HG02970 (cell line): ENCODE data around the gene ENOSF1.

Source experiments
- ATAC-seq: cut with Tn5 transposase; IDR thresholded peaks from one replicate; pipeline ENCODE4 v1.9.1; 2021; ENCODE audit warnings: mild to moderate bottlenecking, moderate library complexity, moderate number of reproducible peaks; ENCODE audit not compliant: unreplicated experiment, low FRiP score

Gene ENOSF1

DNA sequence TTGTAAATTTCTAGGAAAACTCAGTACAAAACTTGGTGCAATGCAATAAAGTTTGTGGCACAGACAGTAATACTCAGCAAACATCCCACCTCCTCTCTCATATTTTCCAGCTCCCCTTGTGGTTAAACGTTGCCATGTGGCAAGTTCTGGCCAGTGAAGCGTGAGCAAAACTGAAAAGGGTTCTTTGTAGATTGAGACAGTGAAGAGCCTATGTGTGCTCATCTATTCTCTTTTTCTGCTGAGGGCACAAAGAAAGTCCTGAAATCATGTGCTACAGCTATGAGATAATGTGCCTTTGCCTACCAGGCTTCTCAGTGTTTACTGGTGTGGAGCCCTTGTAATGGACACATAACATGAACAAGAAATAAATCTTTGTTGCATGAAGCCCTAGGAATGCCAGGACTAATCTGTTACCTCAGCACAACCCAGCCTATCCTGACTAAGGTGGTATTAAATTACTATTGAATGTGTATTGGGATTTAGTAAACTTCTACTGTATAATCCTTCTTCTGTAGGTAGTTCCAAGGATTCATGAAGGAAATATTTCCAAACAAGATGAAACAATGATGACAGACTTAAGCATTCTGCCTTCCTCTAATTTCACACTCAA is 67.9 kb downstream of the ENOSF1 start:
- ATAC-seq: no peak

DNA sequence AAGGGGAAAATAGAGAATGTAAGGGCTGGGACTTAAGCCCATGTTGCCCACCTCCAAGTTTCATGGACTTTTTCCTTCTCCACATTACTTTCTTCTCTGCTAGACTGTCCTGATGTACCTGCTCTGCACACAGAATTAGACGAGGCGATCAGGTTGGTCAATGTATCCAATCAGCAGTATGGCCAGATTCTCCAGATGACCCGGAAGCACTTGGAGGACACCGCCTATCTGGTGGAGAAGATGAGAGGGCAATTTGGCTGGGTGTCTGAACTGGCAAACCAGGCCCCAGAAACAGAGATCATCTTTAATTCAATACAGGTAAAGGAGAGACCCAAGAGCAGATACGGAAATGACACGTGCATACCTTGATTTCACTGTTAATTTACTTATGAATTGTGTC is 71.2 kb downstream of the ENOSF1 start:
- ATAC-seq: no peak

DNA sequence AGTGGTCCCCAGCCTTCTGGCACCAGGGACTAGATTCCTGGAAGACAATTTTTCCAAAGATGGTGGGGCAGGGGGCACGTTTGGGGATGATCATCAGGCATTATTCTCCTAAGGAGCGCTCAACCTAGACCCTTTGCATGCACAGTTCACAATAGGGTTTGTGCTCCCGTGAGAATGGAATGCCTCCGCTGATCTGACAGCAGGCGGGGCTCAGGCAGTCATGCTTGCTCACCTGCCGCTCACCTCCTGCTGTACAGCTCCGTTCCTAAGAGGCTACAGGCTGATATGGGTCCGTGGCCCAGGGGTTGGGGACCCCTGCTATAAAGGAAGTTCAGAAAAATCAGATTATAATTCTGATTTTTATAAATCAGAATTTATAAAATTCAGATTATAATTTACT is 77.3 kb downstream of the ENOSF1 start:
- ATAC-seq: no peak

DNA sequence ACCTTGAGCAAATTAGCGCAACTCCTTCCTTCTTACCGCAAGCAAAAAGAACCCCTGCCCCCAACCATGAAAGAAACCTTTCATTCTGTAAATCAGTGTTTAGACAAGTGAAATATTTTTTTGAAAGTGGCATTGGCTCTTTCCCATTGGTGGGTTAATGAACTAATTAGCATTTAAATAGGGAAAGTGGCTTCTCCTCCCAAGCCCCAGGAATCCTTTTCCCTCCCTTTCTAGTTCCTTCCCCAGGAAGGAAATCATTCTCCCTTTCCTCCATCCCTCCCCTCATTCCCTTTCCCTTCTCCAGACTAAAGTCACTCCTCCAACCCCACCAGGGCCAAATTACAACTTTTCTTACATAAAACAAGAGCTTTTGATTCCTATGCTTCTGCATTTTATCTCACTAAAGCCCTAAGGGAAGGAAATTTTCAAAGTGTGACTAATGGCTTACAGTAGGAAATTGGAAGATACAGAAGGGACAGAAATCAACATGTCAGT is 77.8 kb downstream of the ENOSF1 start:
- ATAC-seq: no peak

DNA sequence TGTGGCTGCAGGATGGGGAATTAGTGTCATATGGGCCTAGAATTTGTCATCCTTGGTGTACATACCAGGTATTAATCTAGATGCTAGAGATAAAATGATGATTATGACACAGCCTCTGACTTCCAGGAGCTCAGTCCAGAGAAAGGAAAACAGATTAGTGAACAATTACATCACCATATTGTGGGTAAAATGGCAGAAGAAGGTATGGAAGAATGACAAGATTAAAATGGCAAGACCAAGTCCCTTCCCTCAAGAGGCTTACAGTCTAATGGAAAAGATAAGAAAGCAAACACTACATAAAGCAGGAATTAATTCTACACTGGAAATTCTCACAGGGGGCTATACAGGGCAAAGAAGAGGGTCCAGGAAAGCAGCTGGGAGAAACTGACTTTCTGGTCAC is 80.9 kb downstream of the ENOSF1 start:
- ATAC-seq: no peak

DNA sequence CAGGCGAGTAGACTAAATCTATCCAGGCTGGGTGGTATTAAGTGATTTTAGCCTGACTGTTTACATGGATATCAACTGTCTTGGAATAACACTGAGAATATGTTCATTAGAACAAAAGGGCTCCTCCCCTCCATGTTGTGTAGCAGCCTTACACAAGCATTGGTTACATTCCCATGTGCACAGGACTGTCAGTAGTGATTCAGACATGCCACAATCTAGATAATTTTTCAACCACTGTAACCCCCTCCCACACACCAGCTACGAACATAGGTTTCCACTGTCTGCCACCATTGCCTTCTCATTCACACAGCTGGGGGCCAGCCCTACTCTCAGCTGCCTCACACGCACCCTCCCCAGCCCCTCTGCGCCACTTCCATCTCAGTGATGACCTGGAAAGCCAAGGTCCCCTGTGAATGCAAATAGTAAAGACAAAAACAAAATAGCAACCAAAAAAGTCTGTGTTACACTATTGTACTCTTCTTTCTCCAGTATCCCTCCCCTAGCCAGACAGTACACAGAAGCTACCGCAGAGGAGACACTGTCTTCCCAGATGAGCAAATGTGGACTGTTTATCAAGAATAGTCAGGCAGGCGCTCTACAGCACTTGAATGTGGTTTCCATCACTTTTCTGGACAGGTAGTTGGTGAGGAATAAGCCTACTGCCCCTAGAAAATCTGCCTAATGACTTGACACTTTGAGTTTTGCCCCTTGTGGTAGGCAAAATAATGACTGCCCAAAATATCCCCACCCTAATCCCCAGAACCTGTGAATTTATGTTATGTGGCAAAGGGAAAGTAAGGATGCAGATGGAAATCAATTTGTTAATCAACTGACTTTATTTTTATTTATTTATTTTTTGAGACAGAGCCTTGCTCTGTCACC is 82.9 kb downstream of the ENOSF1 start:
- ATAC-seq: no peak

DNA sequence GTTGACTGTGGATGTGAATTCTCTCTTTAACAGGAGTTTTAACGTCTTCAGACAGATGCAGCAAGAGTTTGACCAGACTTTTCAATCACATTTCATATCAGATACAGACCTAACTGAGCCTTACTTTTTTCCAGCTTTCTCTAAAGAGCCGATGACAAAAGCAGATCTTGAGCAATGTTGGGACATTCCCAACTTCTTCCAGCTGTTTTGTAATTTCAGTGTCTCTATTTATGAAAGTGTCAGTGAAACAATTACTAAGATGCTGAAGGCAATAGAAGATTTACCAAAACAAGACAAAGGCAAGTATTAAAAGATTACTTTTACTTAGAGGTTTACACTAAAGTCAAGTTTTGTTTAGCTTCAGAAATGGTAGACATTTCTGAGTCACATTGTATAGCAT is 85.2 kb downstream of the ENOSF1 start:
- no peak for ATAC-seq

DNA sequence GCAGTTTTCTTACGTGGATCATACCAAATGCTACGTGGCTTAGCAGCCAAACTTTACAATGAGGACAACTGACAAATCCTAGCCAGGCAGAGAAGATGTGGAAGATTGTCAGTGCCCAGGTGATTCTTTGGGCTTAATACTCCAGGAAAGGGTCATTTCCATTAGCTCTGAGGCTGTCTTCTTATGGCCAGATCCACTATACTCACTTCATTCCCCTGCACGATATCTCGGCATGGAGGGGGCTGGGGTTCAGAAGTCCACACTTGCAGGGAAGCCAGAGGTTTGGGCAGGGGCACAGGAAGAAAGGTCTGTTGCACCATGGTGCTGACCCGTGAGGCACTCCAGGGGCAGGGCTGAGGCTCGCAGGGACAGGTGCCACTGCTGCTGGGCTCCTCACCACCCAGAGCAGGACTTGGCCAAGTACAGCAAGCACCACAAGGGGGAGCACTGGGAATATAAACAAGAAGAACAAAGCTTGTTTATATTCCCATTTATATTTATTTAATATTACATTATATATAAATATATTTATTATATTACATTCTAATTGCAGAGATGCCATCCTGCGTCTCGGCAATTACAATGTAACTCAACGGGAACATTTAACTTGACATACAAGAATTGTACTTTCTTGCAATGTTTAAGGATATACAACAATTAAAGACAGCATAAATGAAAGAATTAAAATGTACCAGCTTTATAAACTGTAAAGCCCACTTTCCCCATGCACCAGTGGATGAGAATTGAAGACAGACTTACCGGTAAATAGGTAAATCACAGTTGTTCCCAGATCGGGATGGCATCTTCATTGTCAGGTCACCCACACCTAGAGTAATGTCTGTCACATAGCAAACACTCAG is 88.4 kb downstream of the ENOSF1 start:
- no peak for ATAC-seq

DNA sequence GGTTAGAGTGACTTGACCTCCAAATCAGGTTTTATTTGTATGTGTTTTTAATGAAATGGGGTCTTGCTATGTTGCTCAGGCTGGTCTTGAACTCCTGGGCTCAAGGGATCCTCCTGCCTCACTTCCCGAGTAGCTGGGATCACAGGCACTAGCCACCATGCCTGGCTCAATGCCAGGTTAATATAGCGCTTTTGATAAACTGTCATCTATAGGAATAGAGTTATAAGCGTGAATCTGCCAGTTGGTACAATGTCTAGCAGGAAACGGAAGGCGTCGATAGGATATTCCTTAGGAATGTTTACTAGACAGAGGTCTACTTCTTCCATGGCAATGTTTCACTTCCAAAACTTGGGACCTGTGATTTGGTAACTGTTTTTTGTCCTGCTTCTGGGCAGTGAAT is 90.1 kb downstream of the ENOSF1 start:
- ATAC-seq: no peak

DNA sequence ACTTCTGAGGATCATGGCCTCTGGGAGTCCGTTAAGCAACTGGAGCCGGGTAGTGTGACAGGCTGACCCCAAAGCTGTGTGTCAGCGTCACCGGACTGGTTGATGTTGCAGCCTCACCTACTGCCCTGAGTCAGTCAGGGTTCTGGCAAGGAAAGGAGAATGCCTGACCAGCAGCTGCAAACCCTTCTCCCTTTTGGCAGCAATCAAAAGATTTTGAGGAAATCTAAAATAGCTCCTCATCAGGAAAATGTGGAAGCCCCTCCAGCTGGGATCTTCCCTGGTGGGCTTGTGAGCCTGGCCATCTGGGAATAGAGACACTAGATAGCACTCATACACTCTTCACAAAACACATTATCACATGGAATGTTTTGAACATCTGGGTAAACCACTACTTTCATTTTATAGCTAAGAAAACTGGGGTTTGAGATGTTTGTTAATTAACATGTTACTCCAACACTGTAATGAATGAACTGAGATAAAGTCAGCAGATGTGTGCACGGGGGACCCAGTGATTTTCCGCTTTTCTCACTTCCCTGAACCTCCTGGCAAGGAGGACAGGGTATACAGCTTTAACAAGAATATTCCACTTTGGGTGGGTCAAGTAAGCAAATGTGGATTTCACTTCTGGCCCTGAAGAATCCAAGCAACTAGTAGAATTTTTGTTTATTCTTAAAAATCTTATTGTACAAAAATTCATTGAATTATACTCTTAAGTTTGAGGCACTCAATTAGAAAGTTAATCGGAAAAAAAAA is 91.0 kb downstream of the ENOSF1 start:
- ATAC-seq: no peak
